ENCODE data around the gene AKAP3. TPM values are rescaled to one million over a fixed set of nuclear protein-coding genes. Genes with fewer than 3 reads are reported as not detected.

The AKAP3 gene
- total RNA-seq, 3 donors from 2014 or later = 2.0 to 2.6 (median 2.2) TPM

- Histone ChIP-seq H3K9me3 (no peaks in the 10 kb centered on the region), H3K4me3 (no peak overlapping the region), H3K4me1 (ENCODE audit: low read depth) (no peaks in the 10 kb centered on the region), H3K36me3 (ENCODE audit: low read depth) (peaks cover 23% of the 10 kb centered on the region)
- no peak for TF ChIP-seq CTCF (IDR thresholded peaks at IDR 0.05)
- intact Hi-C loops (cut with DNase I, micrococcal nuclease) = no loop called here
- no peak for DNase-seq
- ATAC-seq = no peak
Observed at GRCh38 chr12:4665236-4665635, 16.4 kb upstream of the AKAP3 start.

DNA sequence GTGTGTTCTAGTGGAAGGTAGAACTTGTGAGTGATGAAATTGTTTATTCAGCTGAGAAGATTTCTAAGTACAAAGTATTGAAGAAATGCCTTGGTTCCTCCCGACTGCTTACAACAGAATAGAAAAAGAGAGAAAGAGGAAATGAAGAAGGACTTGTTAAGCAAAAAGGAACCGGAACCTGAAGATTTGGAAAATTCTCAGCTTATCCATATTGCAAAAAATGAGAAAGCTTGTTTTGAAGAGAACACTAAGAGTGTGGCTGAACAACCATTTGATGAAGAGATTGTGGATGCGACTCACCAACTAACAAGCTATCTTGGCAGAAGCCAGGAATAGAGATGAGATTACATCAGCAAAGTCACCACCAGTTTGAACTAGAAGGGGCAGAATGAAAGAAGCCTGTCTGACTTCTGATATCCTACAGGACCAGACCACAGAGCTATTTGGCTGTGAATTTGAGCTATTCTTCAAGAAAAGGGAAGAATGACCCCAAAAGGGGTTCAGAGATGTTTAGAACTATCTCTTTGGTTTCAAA, 15.2 kb upstream of the AKAP3 start:
- Histone ChIP-seq H3K4me3 (no peak overlapping the region), H3K4me1 (ENCODE audit: low read depth) (no peaks in the 10 kb centered on the region), H3K9me3 (no peaks in the 10 kb centered on the region), H3K36me3 (ENCODE audit: low read depth) (peaks cover 29% of the 10 kb centered on the region)
- intact Hi-C loops (cut with DNase I, micrococcal nuclease) = no loop called here
- DNase-seq = no peak
- ATAC-seq = no peak
- no peak for TF ChIP-seq CTCF (IDR thresholded peaks at IDR 0.05)

GRCh38 chr12:4653691-4654090, 4.8 kb upstream of the AKAP3 start:
- ATAC-seq (no peak), DNase-seq (no peak)
- no peaks in the 10 kb centered on the region for H3K9me3 ChIP-seq
- H3K36me3 ChIP-seq (ENCODE audit: low read depth) = peaks cover 9% of the 10 kb centered on the region
- no peak for TF ChIP-seq CTCF (IDR thresholded peaks at IDR 0.05)
- intact Hi-C loops (cut with DNase I, micrococcal nuclease) = no loop called here
- H3K4me3 ChIP-seq = no peak overlapping the region
- peaks cover 16% of the 10 kb centered on the region for H3K4me1 ChIP-seq (ENCODE audit: low read depth)

DNA sequence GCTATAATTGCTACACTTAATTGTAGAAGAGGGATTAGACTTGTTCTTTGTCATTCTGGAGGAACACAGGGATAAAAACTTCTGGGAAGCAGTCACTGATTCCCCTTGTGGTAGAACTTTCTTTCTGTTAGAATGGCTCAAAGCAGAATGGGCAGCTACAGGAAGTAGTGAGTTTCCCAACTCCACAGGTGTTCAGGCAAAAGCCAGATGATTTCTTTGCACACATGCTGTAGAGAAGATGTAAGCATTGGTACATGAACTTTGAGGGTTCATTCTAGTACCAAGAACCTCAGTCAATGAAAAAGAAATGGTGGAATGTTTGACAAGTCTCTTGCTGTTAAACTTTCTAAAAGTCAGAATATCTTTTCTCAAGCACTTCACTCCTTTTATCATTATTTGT, 4.4 kb upstream of the AKAP3 start:
- ATAC-seq (no peak), DNase-seq (no peak)
- H3K4me1 ChIP-seq (ENCODE audit: low read depth) = peaks cover 16% of the 10 kb centered on the region
- peaks cover 9% of the 10 kb centered on the region for H3K36me3 ChIP-seq (ENCODE audit: low read depth)
- no peaks in the 10 kb centered on the region for H3K9me3 ChIP-seq
- intact Hi-C loops (cut with DNase I, micrococcal nuclease) = no loop called here
- TF ChIP-seq CTCF (IDR thresholded peaks at IDR 0.05) = no peak
- H3K4me3 ChIP-seq = no peak overlapping the region

DNA sequence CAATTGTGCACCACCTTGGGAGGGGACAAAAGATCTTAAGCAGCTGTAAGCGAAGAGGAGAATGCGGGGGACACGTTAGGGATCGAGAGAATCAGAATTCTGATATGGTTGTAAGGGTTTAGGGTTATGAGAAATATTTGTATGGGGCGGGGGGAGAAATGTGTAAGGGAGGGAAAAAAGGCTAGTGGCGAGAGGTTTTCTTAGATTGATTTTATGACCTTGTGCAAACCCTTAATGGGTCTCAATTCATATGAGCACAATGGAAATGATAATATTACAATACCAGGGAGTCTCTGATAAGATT, 459 bp upstream of the AKAP3 start:
- DNase-seq (no peak), ATAC-seq (no peak)
- no peak for TF ChIP-seq CTCF (IDR thresholded peaks at IDR 0.05)
- H3K36me3 ChIP-seq (ENCODE audit: low read depth) = no peaks in the 10 kb centered on the region
- peak overlapping the region; percentile 58 for H3K4me3 ChIP-seq
- H3K9me3 ChIP-seq = no peaks in the 10 kb centered on the region
- peaks cover 21% of the 10 kb centered on the region for H3K4me1 ChIP-seq (ENCODE audit: low read depth)
- intact Hi-C loops (cut with DNase I, micrococcal nuclease) = no loop called here

DNA sequence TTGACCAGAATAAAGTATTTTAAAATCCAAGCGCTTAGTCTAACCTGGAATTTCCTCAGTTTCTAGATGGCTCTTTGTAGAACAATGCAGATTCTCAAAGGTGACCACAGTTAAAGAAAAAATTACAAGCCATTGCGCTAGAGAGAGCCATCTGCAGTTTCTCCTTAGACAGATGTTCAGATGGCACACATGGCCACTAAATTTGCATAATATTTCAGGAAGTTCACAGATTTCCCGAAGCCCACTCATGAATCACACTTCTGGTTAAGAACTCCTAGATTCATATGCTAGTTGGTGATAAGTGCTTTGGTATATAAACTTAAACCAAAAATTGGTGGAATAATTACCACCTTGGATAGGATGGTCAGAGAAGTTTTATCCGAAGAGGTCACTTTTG, 749 bp downstream of the AKAP3 start:
- DNase-seq (no peak), ATAC-seq (peak; percentile 31)
- H3K4me1 ChIP-seq (ENCODE audit: low read depth) = peaks cover 21% of the 10 kb centered on the region
- no peaks in the 10 kb centered on the region for H3K36me3 ChIP-seq (ENCODE audit: low read depth)
- no peaks in the 10 kb centered on the region for H3K9me3 ChIP-seq
- intact Hi-C loops (cut with DNase I, micrococcal nuclease) = no loop called here
- TF ChIP-seq CTCF (IDR thresholded peaks at IDR 0.05) = no peak
- peak overlapping the region; percentile 58 for H3K4me3 ChIP-seq

Data from mucosa of descending colon (tissue), 3 donors.